Esophagus muscularis mucosa (tissue), 4 donors: Measurements from ENCODE around the gene KASH5. TPM values are rescaled to one million over a fixed set of nuclear protein-coding genes. Genes with fewer than 3 reads are reported as not detected.
A peak's percentile ranks its signal among the peaks of the same experiment; 100 is the strongest.

Experiments
- DNase-seq: peaks from one replicate; pipeline ENCODE4 v3.0.0-alpha.2; 2017; ENCODE audit errors: extremely low spot score
- H3K27ac ChIP-seq, 4 donors: fragments of 200-600 bp; sonication (generic); replicated peaks in 1 of 4; 1 replicate in 3 of 4; 2 replicates in 1 of 4; pipeline ENCODE4 v1.5.1; 2016 to 2019; ENCODE audit warnings: mild to moderate bottlenecking in 1 of 4
- H3K27me3 ChIP-seq, 4 donors: fragments of 200-600 bp; sonication (generic); one replicate each; pipeline versions ENCODE4 v1.5.1 to v1.6.0; 2016 to 2019
- H3K36me3 ChIP-seq, 4 donors: fragments of 200-600 bp; sonication (generic); one replicate each; pipeline ENCODE4 v1.5.1; 2016 to 2019
- H3K4me1 ChIP-seq, 4 donors: fragments of 200-600 bp; sonication (generic); one replicate each; pipeline ENCODE4 v1.5.1; 2016 to 2019
- H3K4me3 ChIP-seq, 4 donors: fragments of 200-600 bp; sonication (generic); 1 replicate in 2 of 4; 2 replicates in 2 of 4; pipeline ENCODE4 v1.5.1; 2016 to 2019; ENCODE audit warnings: mild to moderate bottlenecking in 4 of 4, moderate library complexity in 1 of 4
- H3K9me3 ChIP-seq, 4 donors: fragments of 200-600 bp; sonication (generic); 1 replicate in 3 of 4; 2 replicates in 1 of 4; pipeline ENCODE4 v1.5.1; 2016 to 2019
- CTCF ChIP-seq, 3 experiments: fragments of 200-600 bp in 2 of 3; fragments of 450-650 bp in 1 of 3; sonication (generic) in 2 of 3; IDR thresholded peaks; one replicate each; pipeline ENCODE4 v1.5.1; 2017 to 2019; ENCODE audit warnings: antibody characterized with exemption in 3 of 3, mild to moderate bottlenecking in 2 of 3, moderate library complexity in 1 of 3
- EP300 ChIP-seq: sonication (generic); formaldehyde crosslinking; IDR thresholded peaks from one replicate; pipeline ENCODE4 v1.6.1; 2017; ENCODE audit warnings: antibody characterized with exemption
- POLR2A ChIP-seq: fragments of 450-650 bp; IDR thresholded peaks from one replicate; pipeline ENCODE4 v1.6.1; 2017; ENCODE audit warnings: antibody characterized with exemption, moderate library complexity, mild to moderate bottlenecking, low read depth
- POLR2AphosphoS5 ChIP-seq, 2 donors: sonication (generic); formaldehyde crosslinking; IDR thresholded peaks; one replicate each; pipeline ENCODE4 v1.6.1; 2017; ENCODE audit warnings: antibody characterized with exemption in 2 of 2
- WGBS: methylation state at CpG from one replicate; pipeline ENCODE4 v1.1.5; 2018; 5-methylcytosine and 5-hydroxymethylcytosine counted together
- intact Hi-C: fragments of 100-400 bp; cut with DNase I; formaldehyde crosslinking; loops from one replicate; pipeline ENCODE4 v1.15.1; 2023
- total RNA-seq, 4 donors: library from RNA; depleted of rRNA; stranded (reverse); fragments of >200 nt; gene quantifications; one replicate each; pipeline versions ENCODE4 v1.1.0 to v1.2.1, GENCODE V29; 2016

Gene KASH5
- total RNA-seq, 4 donors from 2014 or later = not detected

DNA sequence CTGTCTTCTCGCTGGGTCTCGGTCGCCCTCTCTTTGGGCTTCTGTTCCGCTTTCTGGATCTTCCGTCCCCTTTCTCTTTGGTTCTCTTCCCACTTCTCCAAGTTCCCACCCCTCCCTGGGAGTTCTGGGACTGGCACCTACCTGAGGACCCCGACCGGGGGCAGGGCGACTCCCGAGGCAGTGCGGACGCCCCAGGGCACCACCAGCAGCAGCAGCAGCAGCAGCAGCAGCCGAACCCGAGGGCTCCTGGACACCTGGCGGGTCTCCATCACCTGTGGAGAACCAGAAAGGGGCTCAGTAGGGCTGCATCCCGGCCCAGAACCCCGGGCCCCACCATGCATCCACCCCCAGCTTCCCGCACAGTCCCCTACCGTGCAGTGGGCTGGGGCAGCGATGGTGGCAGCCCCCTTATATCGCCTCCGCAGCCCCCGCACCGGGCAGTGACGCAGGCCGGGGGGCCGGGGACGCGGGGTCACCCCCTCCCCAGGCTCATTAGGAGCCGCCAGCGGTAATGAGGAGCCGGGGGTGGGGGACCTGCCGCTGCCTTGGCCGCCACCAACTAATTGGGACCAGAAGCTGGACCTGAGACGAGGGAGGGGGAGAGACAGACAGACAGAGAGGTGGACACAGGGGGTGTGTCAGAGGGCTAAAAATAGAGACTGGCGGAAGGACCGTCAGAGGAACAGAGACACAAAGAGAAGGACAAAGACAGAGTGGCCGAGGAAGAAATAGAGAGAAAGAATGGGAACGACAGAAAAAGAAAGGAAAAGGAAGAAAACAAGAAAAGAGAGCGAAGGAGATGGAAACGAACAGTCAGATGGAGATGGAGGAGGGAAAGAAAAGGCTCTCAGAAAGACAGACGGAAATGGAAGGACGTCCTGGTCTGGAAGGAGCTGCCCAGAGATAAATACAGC is 35.3 kb downstream of the KASH5 start, which contains the start of gene PTH2:
Gene PTH2, minus strand, starts transcription at position 371 of the 914 bp plus-strand sequence. Its CDS starts 102 bp downstream, at position 269.
- H3K9me3 ChIP-seq = no peaks in the 10 kb centered on the region
- no peak for TF ChIP-seq CTCF (IDR thresholded peaks at IDR 0.05)
- no peak for TF ChIP-seq POLR2A
- TF ChIP-seq EP300 = no peak
- no peak for TF ChIP-seq POLR2AphosphoS5 (IDR thresholded peaks at IDR 0.05)
- WGBS = 9% methylated on average over 35 of the region's 42 CpGs
- peaks cover 4 to 99% (median 80%) of the 10 kb centered on the region in 4 donors for H3K27me3 ChIP-seq
- no peak within 1 kb of the TSS for H3K27ac ChIP-seq
- H3K4me1 ChIP-seq = peaks cover 29 to 48% (median 40%) of the 10 kb centered on the region in 4 donors
- no peaks in the 10 kb centered on the region for H3K36me3 ChIP-seq
- DNase-seq = no peak
- intact Hi-C loops = no loop called here
- peak within 1 kb of the TSS; percentile 26 to 38 (median 29) for H3K4me3 ChIP-seq

DNA sequence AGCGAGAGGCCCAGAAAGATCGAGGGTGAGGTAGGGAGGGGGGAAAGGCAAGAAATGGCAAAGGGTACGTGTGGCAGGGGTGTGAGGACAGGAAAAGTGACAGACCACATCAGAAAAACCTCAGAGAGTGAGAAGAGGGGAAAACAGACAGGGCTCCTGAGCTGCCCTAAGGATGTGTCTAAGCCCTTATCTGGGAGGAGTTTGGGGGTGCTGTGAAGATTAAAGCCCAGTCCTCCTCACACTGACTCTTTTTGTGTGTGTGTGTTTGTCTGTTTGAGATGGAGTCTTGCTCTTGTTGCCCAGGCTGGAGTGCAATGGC is 35.9 kb downstream of the KASH5 start:
- intact Hi-C loops = no loop called here
- Histone ChIP-seq H3K27ac (no peak overlapping the region), H3K27me3 (peaks cover 10 to 99% (median 86%) of the 10 kb centered on the region in 4 donors), H3K4me1 (peaks cover 32 to 54% (median 44%) of the 10 kb centered on the region in 4 donors), H3K4me3 (no peak overlapping the region), H3K36me3 (no peaks in the 10 kb centered on the region), H3K9me3 (no peaks in the 10 kb centered on the region)
- no peak for TF ChIP-seq CTCF (IDR thresholded peaks at IDR 0.05)
- no peak for TF ChIP-seq POLR2AphosphoS5 (IDR thresholded peaks at IDR 0.05)
- no peak for TF ChIP-seq EP300
- TF ChIP-seq POLR2A = no peak
- DNase-seq = no peak
- WGBS = 22% methylated on average over 3 of the region's 3 CpGs

- no peaks in the 10 kb centered on the region for H3K36me3 ChIP-seq
- peaks cover 32 to 54% (median 44%) of the 10 kb centered on the region in 4 donors for H3K4me1 ChIP-seq
- no peak within 1 kb of the TSS for H3K4me3 ChIP-seq
- intact Hi-C loops = no loop called here
- H3K9me3 ChIP-seq = no peaks in the 10 kb centered on the region
- no peak for TF ChIP-seq EP300
- TF ChIP-seq POLR2A = no peak
- TF ChIP-seq CTCF (IDR thresholded peaks at IDR 0.05) = no peak
- no peak for TF ChIP-seq POLR2AphosphoS5 (IDR thresholded peaks at IDR 0.05)
- H3K27ac ChIP-seq = no peak within 1 kb of the TSS
- 64% methylated on average over 7 of the region's 7 CpGs for WGBS
- H3K27me3 ChIP-seq = peaks cover 10 to 99% (median 89%) of the 10 kb centered on the region in 4 donors
- DNase-seq = no peak
These were observed 37.1 kb downstream of the KASH5 start, which contains the start of gene GFY for GRCh38 chr19:49425178-49425577. Gene GFY (plus strand): TSS chr19:49425388. CDS start chr19:49426431, 1,043 bp downstream.

- no peak for DNase-seq
- intact Hi-C loops = no loop called here
- H3K27ac ChIP-seq = no peak overlapping the region
- no peak for TF ChIP-seq CTCF (IDR thresholded peaks at IDR 0.05)
- no peak for TF ChIP-seq EP300
- TF ChIP-seq POLR2AphosphoS5 (IDR thresholded peaks at IDR 0.05) = no peak
- no peak for TF ChIP-seq POLR2A
- no peaks in the 10 kb centered on the region for H3K9me3 ChIP-seq
- WGBS = 2% methylated on average over 30 of the region's 30 CpGs
- no peaks in the 10 kb centered on the region for H3K36me3 ChIP-seq
- H3K27me3 ChIP-seq = peaks cover 10 to 100% (median 86%) of the 10 kb centered on the region in 4 donors
- peaks cover 29 to 49% (median 39%) of the 10 kb centered on the region in 4 donors for H3K4me1 ChIP-seq
- no peak overlapping the region for H3K4me3 ChIP-seq
These were observed 38.0 kb downstream of the KASH5 start for GRCh38 chr19:49425922-49426592.
